OCI-LY7 (cell line): ENCODE measurements around the gene RNF175.

Experiments
- CTCF ChIP-seq: fragments of 200-600 bp; sonication (generic); conservative IDR thresholded peaks from 2 replicates; pipeline ENCODE4 v1.5.1; 2014; ENCODE audit warnings: mild to moderate bottlenecking, antibody characterized with exemption, low read length, moderate library complexity, mixed read lengths
- EZH2phosphoT487 ChIP-seq: fragments of 200-600 bp; sonication (generic); IDR thresholded peaks from 2 replicates; pipeline ENCODE4 v1.6.1; 2018; ENCODE audit warnings: low read depth, borderline replicate concordance, mild to moderate bottlenecking, mixed run types, antibody characterized with exemption, low read length, moderate library complexity, mixed read lengths

- TF ChIP-seq CTCF (no peak), EZH2phosphoT487 (no peak)
These were observed 97.9 kb downstream of the RNF175 start for GRCh38 chr4:153661908-153662307.
